NCI-H82 treated with DMSO at 0.1 percent for 48 hours (cell line): ENCODE measurements around the gene MALSU1.

Source experiments
- DNase-seq: peaks from one replicate; lab custom pipeline; 2025; ENCODE audit not compliant: unreplicated experiment; lab: John Stamatoyannopoulos, UW

Gene MALSU1

DNA sequence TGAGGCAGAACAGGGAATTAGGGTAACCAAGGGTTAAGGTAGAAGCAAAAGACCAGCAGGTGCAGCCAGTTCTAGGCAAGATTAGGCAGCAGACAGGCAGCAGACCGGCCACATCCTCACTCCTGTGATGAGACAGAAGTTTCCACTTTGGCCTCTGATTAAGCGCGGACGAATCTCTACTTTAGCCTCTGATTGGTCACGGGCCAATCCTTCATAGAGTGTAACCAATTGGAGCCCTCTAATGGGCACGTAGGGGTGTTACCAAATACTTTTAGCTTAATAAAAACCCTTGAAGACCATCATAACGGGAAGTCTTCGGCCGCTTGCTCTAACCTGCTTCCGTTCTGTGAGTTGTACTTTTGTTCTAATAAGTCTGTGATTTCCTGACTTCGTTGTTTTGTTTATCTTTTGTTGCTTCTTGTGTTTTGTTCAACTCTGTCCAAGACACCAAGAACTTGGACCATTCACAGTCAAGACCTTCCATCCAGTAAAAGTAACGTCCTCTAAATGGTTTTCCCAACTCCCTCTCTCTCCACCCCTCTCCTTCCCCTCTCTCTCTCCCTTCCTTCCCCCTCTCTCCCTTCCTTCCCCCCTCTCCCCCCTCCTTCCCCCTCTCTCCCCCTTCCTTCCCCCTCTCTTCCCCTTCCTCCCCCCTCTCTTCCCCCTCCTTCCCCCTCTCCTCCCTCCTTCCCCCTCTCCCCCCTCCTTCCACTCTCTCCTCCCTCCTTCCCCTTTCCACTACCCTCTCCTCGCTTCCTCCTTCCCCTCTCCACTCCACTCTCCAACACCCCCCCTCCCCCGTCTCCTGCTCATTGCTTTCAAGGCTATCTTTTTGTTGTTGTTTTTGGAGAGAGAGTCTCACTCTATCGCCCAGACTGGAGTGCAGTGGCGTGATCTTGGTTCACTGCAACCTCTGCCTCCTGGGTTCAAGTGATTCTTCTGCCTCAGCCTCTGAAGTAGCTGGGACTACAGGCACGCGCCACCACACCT is 13.2 kb upstream of the MALSU1 start:
- no peak for DNase-seq

DNA sequence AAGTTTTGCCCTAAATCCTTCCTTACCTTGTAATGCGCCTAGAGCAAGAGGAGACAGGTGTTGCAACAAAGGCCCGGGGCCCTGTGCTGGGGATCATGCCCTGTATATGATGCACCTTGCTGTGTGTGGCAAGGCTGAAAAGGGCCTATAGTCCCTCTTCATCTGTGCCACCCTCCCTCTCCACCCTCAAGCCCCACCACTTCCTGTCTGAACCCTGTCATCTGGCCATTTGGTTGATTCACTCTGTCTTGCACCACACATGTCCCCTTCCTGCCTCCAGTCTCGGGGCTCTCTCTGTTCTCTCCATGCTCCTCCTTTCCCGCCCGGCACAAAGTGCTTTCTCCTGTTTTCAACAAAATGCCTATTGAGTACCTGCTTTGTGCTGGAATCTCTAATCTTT is 11.5 kb upstream of the MALSU1 start:
- no peak for DNase-seq

DNA sequence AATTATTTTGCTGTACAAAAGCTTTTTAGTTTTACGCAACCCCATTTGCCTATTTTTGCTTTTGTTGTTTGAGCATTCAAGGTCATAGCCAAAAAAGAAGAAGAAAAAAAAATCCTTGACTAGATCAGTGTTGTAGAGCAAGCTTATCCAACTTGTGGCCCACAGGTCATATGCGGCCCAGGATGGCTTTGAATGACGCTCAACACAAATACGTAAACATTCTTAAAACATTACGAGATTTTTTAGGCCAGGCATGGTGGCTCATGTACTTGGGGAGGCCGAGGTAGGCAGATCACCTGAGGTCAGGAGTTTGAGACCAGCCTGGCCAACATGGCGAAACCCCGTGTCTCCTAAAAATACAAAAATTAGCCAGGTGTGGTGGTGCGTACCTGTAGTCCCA is 8.1 kb upstream of the MALSU1 start:
- DNase-seq: no peak

DNA sequence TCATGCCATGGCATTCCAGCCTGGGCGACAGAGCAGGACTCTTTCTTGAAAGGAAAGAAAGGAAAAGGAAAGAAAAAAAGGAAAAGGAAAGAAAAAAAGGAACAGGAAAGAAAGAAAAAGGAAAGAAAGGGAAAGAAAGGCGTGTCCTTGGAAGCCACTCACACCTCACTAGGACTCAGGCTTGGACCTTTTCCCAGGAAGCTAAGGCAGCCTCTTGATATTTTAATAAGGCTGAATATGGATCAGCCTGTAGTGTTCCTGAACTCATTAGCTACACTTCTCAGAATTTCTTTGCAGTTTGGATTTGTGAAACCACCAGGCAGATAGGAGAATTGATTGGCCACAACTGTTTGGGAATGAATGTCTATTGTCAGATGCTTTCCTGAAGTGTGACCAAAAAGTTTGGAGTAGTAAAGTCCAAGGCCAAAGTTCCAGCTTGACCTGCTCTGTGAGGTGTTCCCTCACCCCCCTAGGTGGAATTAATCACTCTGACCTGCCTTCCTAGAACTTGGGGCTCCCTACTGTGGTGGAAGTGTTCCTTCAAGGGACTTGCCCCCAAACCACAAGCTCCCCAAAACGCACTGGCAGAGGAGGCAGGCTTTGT is 7.1 kb upstream of the MALSU1 start:
- DNase-seq: no peak

DNA sequence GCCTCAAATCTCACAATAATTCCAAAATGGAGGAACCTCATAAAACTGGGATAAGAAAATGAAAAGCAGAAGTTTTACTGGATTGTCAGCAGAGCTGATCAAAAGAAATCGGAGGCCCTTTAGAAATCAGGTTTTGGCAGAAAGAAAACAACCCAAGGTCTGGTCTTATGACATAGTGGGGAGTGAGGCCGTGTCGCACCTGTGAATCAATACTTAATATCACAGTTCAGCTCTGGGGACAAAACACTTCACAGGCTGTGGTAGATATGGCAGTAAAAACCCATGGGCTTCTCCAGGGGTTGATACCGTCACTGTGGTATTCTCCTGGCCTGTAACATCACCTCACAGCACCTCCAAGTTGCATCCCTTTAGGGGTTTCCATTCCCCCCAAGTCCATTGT is 6.5 kb upstream of the MALSU1 start:
- no peak for DNase-seq

DNA sequence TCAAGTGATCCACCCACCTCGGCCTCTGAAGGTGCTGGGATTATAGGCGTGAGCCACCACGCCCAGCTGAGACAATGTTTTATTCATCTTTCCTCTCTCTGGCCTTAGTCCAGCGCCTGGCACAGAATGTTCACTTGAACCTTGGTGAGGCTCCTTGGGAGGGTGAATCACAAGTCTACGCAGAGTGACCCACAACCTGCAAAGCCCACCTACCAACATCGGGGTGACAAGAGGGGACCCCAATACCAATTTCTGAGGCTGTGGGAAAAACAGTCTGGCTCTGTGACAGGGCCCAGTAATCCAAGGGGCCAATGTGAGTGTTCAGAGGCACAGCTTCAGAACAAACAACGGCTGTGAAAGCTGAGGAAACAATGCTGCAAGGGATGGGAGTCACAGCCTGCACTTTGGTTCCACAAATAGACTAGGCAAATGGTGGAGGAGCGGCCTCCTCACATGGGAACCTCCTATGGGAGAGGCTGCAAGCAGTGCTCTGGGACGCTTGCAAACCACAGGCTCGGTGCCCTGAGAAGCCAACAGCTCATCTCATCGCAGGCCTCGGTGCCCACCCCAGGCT is 5.6 kb upstream of the MALSU1 start:
- no peak for DNase-seq

DNA sequence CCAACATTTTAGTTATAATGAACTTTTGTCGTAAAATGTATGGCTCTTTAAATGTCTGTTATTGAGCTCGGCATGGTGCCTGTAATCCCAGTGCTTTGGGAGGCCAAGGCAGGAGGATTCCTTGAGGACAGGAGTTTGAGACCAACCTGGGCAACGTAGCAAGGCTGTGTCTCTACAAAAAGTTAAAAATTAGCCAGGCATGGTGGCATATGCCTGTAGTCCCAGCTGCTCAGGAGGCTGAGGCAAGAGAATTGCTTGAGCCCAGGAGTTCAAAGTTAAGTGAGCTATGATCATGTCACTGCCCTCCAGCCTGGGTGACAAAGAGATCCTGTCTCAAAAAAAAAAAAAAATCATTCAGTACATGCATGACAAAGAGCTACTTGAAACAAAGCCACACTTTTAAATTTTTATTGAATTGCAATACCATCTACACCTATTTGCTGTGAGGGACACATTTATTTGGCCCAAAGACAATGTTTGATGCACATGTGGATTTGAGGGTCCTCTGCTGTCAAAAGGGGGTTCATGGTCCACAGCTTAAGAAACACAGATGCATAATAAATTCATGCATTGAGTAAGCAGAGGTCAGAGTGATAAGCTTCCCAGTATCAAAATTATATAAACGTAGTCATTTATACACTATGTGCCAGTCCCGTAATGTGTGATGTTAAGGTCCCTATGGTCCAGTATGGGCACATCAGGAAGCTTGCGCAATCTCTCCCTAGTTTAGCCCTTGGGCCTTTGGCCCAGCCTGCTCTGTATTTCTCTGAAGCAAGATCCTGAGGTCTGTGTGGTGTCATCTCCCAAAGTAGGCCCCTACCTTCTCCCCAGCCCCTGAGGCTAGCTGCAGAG is 4.4 kb upstream of the MALSU1 start:
- DNase-seq: no peak

DNA sequence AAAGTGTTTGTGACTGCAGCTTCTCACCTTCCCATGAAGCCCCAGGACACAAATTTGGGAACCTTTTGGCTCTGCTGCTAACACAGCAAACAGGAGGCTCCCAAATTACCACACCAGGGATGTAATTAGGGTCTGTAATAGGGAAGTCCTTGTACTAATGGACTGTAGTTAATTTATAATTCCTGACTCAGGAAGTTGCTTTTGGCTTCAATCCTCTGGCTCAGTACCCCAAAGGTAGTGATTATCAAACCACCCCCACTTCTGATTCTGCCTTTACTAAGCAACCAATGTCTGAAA is 3.8 kb upstream of the MALSU1 start:
- no peak for DNase-seq

DNA sequence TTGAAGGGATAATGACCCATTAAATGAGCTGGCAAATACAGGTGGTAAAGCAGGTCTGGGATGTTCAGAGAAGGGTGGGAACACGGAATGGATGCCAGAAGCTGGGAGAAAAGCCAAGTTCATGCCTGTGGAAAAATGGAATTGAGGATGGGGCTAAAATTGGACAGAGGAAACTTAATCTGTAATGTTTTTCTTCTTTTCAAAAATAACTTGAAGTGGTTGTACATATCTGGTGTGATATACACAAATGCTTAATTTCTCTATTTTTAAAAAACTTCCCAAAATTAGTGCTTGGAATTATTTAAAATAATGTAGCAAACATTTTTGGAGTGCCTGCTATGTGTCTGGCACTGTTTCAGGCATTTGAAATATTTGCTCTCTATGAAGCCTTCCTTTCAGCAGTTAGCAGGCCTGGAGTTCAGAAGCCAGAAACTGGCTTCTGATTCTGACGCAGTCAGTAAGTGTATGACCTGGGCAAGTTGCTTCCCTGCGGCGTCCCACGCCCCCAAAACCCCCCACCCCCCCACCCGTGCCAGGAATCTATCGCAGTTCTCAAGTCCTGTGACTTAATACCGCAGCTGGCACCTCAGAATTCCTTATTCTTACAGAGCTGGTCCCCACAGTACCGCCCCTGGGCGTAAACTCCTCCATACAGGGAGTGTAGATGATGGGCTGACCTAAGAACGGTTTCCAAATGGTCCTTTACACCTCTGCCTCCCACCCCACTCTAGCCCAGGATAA is 828 bp upstream of the MALSU1 start:
- no peak for DNase-seq

DNA sequence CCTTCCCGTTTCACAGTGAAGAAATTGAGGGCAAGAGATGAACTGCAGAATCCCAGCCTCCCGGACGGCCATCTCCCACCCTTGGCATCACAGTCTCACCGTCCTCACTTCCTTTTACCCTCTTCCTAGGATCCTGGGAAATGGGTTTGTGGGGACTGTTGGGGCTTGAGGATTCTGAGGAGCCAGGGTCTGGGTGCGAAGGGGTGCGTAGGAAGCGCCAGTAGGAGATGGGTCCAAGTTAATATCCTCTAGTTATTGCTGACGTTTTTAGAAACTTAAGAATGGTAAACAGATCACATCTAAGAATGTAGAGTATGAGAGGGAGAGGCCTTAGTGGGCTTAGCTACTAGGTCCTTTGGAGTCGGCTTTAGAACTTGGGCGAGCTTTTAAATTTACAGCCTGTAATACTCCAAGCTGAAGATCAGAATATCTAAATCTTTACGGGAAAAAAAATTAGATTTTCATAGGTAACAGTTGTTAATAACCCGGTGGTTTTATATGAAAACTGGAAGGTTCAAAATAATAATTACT is 696 bp downstream of the MALSU1 start:
- no peak for DNase-seq

DNA sequence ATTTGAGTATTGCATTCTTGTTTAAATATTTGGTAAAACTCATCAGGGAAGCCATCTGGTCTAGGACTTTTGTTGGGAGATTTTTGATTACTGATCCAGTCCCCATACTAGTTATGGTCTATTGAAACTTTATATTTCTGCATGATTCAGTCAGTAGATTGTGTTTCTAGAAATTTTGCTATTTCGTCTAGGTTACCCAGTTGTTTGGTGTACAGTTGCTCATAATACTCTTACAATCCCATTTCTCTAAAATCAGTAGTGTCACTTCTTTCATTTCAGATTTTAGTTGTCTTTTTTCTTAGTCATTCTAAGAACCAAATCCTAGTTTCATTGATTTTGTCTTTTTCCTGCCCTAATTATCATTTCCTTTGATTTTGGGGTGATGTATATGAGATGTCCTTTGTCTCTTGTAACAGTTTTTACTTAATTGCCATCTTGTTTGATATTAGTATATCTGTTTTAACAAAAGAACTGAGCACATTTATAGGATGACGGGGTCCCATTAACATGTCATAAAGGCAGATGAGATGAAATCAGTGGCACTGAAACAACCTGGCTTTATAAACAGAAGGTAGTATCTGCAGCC is 7.9 kb downstream of the MALSU1 start:
- no peak for DNase-seq

DNA sequence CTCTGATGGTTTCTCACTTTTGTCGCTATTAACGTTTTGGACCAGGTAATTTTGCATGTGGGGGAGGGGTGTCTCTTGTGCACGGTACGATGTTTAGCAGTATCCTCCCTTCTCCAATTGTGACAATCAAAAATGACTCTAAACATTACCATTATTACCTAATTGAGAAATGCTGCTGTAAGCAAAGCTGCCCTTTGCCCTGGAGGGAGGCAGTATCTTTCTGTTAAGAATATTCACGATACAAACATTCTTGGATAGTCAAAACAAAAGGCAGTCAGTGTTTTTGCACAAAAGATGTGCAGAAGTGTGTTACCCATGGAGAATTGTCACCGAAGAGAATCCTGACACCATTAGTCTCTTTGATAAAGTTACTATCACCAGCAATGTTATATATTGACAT is 9.6 kb downstream of the MALSU1 start:
- no peak for DNase-seq

DNA sequence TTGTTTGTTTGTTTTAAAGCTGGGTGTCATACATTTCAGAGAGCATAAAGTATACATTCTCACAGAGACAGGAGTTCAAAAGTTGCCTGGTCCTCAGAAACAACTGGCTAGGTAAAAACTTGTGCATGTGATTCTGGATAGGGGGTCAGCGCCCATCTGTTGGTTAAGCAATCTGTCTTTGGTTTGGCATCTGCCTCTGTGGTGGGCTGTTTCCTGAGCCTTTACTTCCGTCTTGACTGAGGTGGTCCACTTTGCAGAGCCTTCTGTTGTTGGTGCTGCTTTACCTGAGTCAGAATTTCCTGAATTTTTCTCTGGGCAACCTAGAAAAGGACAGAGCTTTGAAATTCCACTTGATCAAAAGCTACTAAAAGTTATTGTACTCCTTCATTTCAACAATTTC is 13.0 kb downstream of the MALSU1 start:
- DNase-seq: peak; percentile 65

DNA sequence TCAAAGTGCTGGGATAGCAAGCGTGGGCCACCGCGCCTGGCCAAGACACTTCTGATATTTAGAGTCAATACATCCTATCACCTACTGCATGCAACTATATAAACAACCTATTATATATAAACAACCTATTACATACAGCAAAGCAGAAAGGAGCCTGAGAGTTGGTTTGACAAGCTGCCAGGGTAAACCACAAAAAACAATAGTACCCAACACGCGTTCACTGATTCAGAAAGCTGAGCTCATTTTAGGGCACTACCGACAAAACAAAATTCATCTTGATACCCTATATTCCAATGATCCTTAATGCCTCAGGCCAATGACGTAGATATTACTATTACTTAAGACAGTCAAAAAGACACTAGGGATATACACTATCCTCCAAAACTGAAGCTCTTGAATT is 16.2 kb downstream of the MALSU1 start:
- DNase-seq: no peak

DNA sequence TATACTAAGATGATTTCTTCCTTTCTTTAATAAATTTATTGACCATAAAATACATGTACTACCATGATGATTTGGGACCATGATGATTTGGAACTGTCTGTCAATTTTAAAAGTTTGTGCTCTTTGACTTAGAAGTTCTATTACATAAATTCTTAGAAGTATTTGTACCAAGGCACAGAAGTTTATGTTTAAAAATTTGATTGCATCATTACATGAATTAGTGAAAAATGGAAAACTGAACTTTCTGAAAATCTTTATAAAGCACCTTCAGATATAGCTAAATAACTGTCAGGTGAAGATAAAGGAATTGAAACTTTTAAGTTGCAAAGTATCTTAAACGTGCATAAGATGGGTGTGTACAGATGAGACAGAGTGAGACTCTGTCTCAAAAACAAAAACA is 32.0 kb downstream of the MALSU1 start:
- DNase-seq: no peak

DNA sequence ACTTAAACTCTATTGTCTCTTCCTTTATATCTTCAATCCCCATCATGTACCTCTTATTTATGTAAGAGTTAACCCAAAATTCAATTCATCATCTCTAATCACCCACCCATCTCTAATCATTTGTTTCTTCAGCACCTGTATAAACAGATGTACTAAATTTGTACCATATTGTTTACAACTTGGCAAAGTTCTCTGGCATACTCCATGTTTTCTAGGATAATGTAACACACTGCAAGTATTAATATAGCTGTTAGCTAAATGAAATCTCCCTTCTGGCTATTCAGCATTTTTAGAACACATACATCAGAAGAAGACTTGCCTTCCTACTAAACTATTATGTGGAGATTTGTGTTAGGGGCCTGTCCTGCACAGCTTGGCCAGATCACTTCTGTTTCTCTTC is 33.1 kb downstream of the MALSU1 start:
- DNase-seq: no peak

DNA sequence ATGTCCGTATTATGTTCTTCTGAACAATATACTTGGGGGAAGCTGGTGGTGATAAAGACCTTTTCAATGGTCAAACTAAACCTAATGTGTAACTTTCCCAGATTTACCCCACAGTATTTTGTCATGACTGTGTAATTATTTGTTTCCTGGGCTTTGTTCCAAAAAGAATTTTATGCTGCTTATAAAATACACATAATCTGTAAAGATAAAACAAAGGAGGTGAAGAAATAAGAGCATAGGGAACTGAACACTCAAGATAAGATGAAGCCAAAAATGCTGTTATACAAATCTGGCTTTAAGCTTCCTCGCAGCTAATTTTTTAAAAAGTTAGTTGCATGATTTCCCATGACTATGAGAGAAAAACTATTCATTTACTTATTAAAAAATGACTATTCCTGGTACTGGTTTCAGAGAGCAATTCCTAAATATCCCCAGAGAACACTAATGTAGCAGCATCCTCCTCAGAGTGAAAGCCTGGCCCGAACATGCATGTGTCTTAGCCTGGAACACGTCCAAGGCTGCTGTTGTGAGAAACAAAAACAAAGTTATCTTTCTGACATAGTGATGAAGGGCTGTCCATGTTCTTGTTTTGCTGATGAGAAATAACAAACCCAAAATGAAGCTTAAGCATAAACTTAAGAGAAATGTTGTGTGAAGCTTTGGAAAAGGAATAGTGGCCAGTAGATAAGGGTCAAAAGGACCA is 33.9 kb downstream of the MALSU1 start:
- DNase-seq: no peak

DNA sequence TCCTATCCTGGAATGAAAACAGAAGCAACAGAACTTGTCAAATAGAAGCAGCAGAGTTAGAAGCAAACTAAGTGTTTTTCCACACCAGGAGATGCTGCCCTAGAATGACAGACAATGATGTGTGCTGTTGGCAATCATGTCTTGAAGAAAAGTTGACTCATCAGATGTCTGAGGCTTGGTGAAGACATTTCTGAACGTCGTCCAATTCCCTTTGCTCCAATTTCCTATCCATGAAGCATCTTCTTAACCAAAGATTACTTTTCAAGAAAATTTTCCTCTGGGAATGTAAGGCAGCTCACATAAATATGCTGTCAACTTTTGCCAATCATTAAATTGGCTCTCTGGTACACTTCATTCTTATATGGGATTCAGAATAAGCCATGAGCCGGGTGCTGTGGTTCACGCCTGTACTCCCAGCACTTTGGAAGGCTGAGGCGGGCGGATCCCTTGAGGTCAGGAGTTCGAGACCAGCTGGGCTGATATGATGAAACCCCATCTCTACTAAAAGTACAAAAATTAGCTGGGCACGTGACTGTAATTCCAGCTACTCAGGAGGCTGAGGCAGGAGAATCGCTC is 34.6 kb downstream of the MALSU1 start:
- no peak for DNase-seq

DNA sequence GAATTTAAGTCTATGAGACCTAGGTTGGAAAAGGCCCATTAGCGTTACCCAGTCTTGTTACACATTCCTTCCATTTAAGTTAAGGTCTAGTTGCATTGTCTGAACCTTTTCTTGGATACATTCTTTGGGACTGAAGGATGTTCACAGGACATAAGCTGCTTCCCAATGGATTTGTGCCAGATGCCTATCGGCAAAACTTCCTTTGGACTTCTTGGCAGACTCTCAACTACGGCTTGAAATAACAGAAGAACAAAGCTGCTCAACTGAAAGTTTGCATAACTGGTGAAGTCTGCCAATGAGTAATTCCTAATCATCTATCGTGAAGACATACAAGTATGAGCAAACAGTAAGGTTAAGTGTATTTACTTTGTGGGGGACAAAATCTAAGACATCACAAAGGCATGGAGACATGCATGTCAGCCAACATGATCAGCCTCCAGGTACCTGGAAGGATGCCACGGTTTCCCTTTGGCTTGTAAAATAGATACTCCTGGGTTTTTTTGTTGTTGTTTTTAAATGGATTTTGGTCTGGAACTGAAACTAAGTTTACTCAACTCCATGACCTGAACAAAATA is 35.4 kb downstream of the MALSU1 start:
- DNase-seq: no peak
